Neural progenitor cell (in vitro differentiated cells): ENCODE measurements around the gene FAT2.

Experiments used
- CTCF ChIP-seq: fragments of 200-600 bp; sonication (generic); IDR thresholded peaks from 2 replicates; pipeline ENCODE4 v1.5.1; 2017; ENCODE audit warnings: antibody characterized with exemption, mild to moderate bottlenecking
- EZH2phosphoT487 ChIP-seq: fragments of 200-600 bp; sonication (generic); IDR thresholded peaks from 2 replicates; pipeline ENCODE4 v1.6.1; 2017; ENCODE audit warnings: antibody characterized with exemption

GRCh38 chr5:151569132-151570046, 21.7 kb downstream of the FAT2 start:
- TF ChIP-seq EZH2phosphoT487: no peak
- no peak for TF ChIP-seq CTCF
